Nephron progenitor cell (in vitro differentiated cells): ENCODE data around the gene ZNF664.

ENCODE experiments used
- DNase-seq: peaks from one replicate; pipeline ENCODE4 v3.0.0; 2021
- H3K27ac Mint-ChIP-seq: 2 replicates; pipeline ENCODE4 v1.8.0; 2021; ENCODE audit warnings: mild to moderate bottlenecking, moderate library complexity, mixed read lengths
- H3K27me3 Mint-ChIP-seq: 2 replicates; pipeline ENCODE4 v1.8.0; 2021; ENCODE audit warnings: mild to moderate bottlenecking, low read depth, mixed read lengths; ENCODE audit not compliant: poor library complexity
- H3K36me3 Mint-ChIP-seq: 2 replicates; pipeline ENCODE4 v1.8.0; 2021; ENCODE audit warnings: low read depth, mixed read lengths
- H3K4me1 Mint-ChIP-seq: 2 replicates; pipeline ENCODE4 v1.8.0; 2021; ENCODE audit warnings: mixed read lengths
- H3K4me3 Mint-ChIP-seq: 2 replicates; pipeline ENCODE4 v1.8.0; 2021; ENCODE audit warnings: mild to moderate bottlenecking, moderate library complexity, mixed read lengths
- H3K9me3 Mint-ChIP-seq: 2 replicates; pipeline ENCODE4 v1.8.0; 2021; ENCODE audit warnings: mild to moderate bottlenecking, moderate library complexity, mixed read lengths
- CTCF ChIP-seq: fragments of 200-600 bp; sonication (generic); IDR thresholded peaks from 2 replicates; pipeline ENCODE4 v1.5.0; 2021; ENCODE audit warnings: antibody characterized with exemption

Gene ZNF664

GRCh38 chr12:123976227-123976826 is 3.3 kb downstream of the ZNF664 start:
- no peak for DNase-seq
- Mint-ChIP-seq H3K9me3 (no peaks in the 10 kb centered on the region), H3K4me3 (peak overlapping the region; percentile 21), H3K4me1 (peaks cover 51% of the 10 kb centered on the region), H3K36me3 (peaks cover 59% of the 10 kb centered on the region), H3K27ac (peak overlapping the region; percentile 30), H3K27me3 (peaks cover 3% of the 10 kb centered on the region)
- TF ChIP-seq CTCF = no peak

DNA sequence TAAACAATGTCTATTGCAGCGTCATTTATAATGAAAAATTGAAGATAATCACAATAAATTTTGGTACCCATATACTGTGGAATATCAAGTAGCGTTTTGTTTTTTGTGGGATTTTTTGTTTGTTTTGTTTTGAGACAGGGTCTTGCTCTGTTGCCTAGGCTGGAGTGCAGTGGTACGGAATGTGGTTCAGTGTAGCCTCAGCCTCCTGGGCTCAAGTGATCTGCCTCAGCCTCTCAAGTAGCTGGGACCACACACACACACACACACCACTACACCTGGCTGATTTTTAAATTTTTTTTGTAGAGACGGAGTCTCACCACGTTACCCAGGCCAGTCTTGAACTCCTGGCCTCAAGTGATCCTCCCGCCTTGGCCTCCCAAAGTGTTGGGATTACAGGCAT is 6.6 kb downstream of the ZNF664 start:
- Mint-ChIP-seq H3K9me3 (no peaks in the 10 kb centered on the region), H3K4me1 (peaks cover 65% of the 10 kb centered on the region), H3K36me3 (peaks cover 59% of the 10 kb centered on the region), H3K27ac (no peak overlapping the region), H3K4me3 (no peak overlapping the region), H3K27me3 (no peaks in the 10 kb centered on the region)
- no peak for DNase-seq
- no peak for TF ChIP-seq CTCF

DNA sequence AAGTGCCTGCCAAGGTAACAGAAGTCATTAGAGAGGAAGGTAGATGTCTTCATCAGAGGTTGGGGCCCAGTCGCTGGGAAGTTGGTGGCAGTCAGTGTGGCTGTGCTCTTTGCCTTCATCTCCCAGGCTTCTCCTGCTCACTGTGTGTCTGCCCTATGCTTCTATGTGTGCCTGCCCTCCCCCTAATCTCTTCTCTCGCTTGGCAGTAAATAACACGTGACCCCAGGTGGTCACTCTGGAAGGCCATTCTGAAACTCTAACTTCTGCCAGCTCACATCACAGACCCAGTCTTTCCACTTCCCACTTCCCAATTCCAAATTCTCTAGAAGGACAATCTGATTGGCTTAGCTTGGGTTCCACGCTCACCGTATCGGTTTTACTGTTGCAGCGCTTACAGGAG is 9.3 kb downstream of the ZNF664 start:
- peak overlapping the region; percentile 84 for H3K27ac Mint-ChIP-seq
- peaks cover 34% of the 10 kb centered on the region for H3K36me3 Mint-ChIP-seq
- TF ChIP-seq CTCF = no peak
- no peaks in the 10 kb centered on the region for H3K27me3 Mint-ChIP-seq
- H3K9me3 Mint-ChIP-seq = no peaks in the 10 kb centered on the region
- DNase-seq = no peak
- peaks cover 64% of the 10 kb centered on the region for H3K4me1 Mint-ChIP-seq
- no peak overlapping the region for H3K4me3 Mint-ChIP-seq

DNA sequence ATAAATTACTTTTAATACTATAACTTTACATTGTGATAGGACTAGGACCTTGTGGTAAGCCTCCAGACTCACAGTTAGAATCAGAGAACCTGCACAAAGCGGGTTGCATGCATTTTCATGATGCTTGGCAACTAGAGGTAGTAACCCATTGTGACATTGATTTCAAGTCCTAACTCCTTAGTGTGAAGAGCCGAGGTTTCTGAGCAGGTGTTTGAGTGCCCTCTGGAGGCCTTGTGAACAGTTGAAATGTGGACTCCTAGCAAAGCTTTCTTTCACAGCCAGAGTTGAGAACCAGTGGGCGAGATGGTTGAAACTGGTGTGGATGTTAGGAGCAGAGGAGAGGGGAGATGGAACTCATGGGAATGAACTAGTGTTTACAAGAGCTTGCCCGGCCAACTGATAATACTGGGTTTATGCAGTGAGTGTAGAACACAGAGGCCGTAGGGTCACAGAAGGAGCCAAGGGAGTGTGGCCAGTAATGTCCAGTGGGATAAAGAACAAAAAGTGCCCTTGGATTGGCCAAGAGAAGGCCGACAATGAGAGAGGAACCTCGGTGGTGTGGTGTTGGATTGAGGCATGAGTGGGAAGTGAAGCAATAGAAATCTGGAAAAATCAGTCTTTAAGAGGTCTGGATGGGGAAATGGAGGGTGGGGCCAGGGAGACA is 10.9 kb downstream of the ZNF664 start:
- H3K36me3 Mint-ChIP-seq = peaks cover 32% of the 10 kb centered on the region
- peaks cover 65% of the 10 kb centered on the region for H3K4me1 Mint-ChIP-seq
- H3K27ac Mint-ChIP-seq = no peak overlapping the region
- peak; percentile 20 for DNase-seq
- H3K9me3 Mint-ChIP-seq = no peaks in the 10 kb centered on the region
- no peaks in the 10 kb centered on the region for H3K27me3 Mint-ChIP-seq
- TF ChIP-seq CTCF = peak; percentile 48
- H3K4me3 Mint-ChIP-seq = peak overlapping the region; percentile 17

DNA sequence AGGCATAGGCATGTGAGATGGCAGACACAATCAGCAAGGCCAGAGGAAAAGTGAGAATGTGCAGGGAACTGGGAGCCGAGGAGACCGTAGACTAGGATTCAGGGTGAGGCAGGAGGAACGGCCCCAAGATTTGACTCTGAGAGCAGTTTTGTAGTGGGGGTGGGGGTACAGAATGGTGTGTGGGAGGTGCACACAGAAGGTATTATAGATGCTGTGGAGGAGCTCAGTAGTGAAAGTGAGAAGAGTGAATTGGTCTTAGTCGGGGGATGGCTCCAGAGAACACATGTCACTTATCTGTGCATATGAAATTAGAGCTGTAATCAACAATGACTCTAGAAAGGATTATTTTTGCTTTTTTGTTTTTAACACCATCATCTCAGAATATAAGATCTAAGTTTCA is 11.9 kb downstream of the ZNF664 start:
- no peak for DNase-seq
- TF ChIP-seq CTCF = no peak
- H3K27ac Mint-ChIP-seq = peak overlapping the region; percentile 30

More for the DNA sequence above, 11.9 kb downstream of the ZNF664 start:
- no peaks in the 10 kb centered on the region for H3K9me3 Mint-ChIP-seq
- peaks cover 26% of the 10 kb centered on the region for H3K36me3 Mint-ChIP-seq
- no peak overlapping the region for H3K4me3 Mint-ChIP-seq
- no peaks in the 10 kb centered on the region for H3K27me3 Mint-ChIP-seq
- H3K4me1 Mint-ChIP-seq = peaks cover 75% of the 10 kb centered on the region
